Stimulated activated naive B cell treated with anti-CD40 and anti-IgM and Interleukin-4, amounts not matched to agents 10 μg/mL and 1 μg/mL and 100 μg/mL, for 72 hours (primary cell): ENCODE data around the gene SMAD6.

ENCODE experiments used
- ATAC-seq, 2 donors: fragments of 150-1000 bp; cut with Tn5 transposase; replicated peaks; 2 replicates each; pipeline ENCODE4 v1.10.0; 2021; ENCODE audit warnings: moderate library complexity in 1 of 2
- DNase-seq: peaks from one replicate; pipeline ENCODE4 v3.0.0; 2021
- H3K27ac Mint-ChIP-seq: one replicate; pipeline ENCODE4 v1.8.0; 2022; ENCODE audit warnings: mild to moderate bottlenecking, mixed read lengths
- H3K27me3 Mint-ChIP-seq, 2 donors: one replicate each; pipeline ENCODE4 v1.8.0; 2022; ENCODE audit warnings: mixed read lengths in 2 of 2
- H3K36me3 Mint-ChIP-seq, 2 donors: one replicate each; pipeline ENCODE4 v1.8.0; 2022; ENCODE audit warnings: mixed read lengths in 2 of 2, mild to moderate bottlenecking in 1 of 2
- H3K4me1 Mint-ChIP-seq, 2 donors: one replicate each; pipeline ENCODE4 v1.8.0; 2022; ENCODE audit warnings: mixed read lengths in 2 of 2, mild to moderate bottlenecking in 1 of 2
- H3K4me3 Mint-ChIP-seq, 2 donors: one replicate each; pipeline ENCODE4 v1.8.0; 2022; ENCODE audit warnings: mild to moderate bottlenecking in 2 of 2, mixed read lengths in 2 of 2, moderate library complexity in 1 of 2
- H3K9me3 Mint-ChIP-seq, 2 donors: one replicate each; pipeline ENCODE4 v1.8.0; 2022; ENCODE audit warnings: mixed read lengths in 2 of 2, mild to moderate bottlenecking in 1 of 2

SMAD6 gene

GRCh38 chr15:66725464-66725785, 23.4 kb downstream of the SMAD6 start:
- peaks cover 0 to 2% of the 10 kb centered on the region in 2 donors for H3K4me1 Mint-ChIP-seq
- peaks cover 25% of the 10 kb centered on the region in 2 donors for H3K27me3 Mint-ChIP-seq
- no peaks in the 10 kb centered on the region for H3K9me3 Mint-ChIP-seq
- ATAC-seq (no peak), DNase-seq (no peak)
- H3K27ac Mint-ChIP-seq, result no peak overlapping the region
- H3K36me3 Mint-ChIP-seq, result no peaks in the 10 kb centered on the region
- H3K4me3 Mint-ChIP-seq, result no peak overlapping the region

DNA sequence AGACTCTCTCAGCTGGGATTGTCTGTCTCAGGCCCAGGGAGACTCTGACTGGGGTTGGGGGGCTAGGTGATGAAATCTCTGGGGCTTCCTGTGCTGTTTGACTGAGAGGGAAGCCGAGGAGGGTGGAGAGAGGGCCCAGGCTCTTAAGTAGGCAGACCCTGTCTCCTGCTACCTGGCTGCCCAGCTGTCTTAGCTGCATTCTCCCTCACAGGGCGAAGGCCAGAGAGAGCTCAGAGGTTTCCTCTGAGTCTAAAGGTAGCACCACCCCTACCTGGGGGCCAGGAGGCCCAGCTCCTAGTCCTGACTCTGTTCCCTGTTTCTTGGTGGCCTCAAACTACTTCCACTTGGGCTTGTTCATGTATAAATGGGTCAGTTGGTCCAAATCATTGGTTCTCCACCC, 24.4 kb downstream of the SMAD6 start:
- no peak overlapping the region for H3K27ac Mint-ChIP-seq
- H3K9me3 Mint-ChIP-seq, result no peaks in the 10 kb centered on the region
- H3K36me3 Mint-ChIP-seq, result no peaks in the 10 kb centered on the region
- DNase-seq, result no peak
- no peak overlapping the region for H3K4me3 Mint-ChIP-seq
- ATAC-seq, result no peak
- peaks cover 15 to 24% of the 10 kb centered on the region in 2 donors for H3K27me3 Mint-ChIP-seq
- H3K4me1 Mint-ChIP-seq, result no peaks in the 10 kb centered on the region

DNA sequence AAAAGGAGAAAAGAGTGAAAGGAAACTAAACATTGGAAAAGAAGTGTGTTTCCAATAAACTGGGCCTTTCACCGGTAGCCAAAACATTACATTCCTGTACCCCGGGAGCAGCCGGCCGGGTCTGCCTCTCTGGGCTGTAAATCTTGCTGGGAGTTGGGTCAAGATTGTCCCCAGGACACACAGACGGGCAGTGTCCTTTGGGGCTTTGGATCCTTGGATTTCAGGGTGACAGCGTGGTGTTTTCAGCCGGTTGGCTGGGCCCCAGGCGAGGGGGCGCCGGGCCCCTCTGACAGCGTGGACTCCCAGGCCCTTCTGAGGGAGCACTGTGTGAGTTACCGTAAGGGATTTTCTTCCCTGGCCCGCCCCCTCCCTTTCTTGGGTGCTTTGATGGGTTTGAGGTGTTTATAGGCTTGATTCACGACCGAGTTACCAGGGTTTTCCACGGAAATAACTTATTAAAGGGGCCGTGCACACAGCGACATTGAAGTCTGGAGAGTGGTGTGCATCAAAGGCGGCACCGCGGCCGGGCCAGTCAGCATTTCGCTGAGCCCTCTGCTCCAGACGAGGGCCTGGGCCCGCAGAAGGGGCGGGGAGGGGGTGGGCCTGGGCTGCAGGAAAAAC, 27.4 kb downstream of the SMAD6 start:
- Mint-ChIP-seq H3K36me3 (no peaks in the 10 kb centered on the region), H3K27ac (no peak overlapping the region), H3K9me3 (no peaks in the 10 kb centered on the region), H3K4me3 (no peak overlapping the region), H3K4me1 (no peaks in the 10 kb centered on the region), H3K27me3 (peaks cover 0 to 5% of the 10 kb centered on the region in 2 donors)
- no peak for ATAC-seq
- no peak for DNase-seq

GRCh38 chr15:66730168-66731021, 28.4 kb downstream of the SMAD6 start:
- no peak for DNase-seq
- no peaks in the 10 kb centered on the region for H3K9me3 Mint-ChIP-seq
- no peak overlapping the region for H3K4me3 Mint-ChIP-seq
- H3K27me3 Mint-ChIP-seq, result peaks cover 0 to 11% of the 10 kb centered on the region in 2 donors
- no peak overlapping the region for H3K27ac Mint-ChIP-seq
- H3K4me1 Mint-ChIP-seq, result no peaks in the 10 kb centered on the region
- H3K36me3 Mint-ChIP-seq, result no peaks in the 10 kb centered on the region
- ATAC-seq, result peak in 1 of 2 donors; percentile 33

GRCh38 chr15:66733976-66734375, 31.9 kb downstream of the SMAD6 start:
- Mint-ChIP-seq H3K9me3 (no peaks in the 10 kb centered on the region), H3K36me3 (no peaks in the 10 kb centered on the region), H3K4me3 (no peak overlapping the region), H3K4me1 (no peaks in the 10 kb centered on the region), H3K27ac (no peak overlapping the region), H3K27me3 (peaks cover 0 to 13% of the 10 kb centered on the region in 2 donors)
- DNase-seq (no peak), ATAC-seq (no peak)

GRCh38 chr15:66734961-66735908, 33.2 kb downstream of the SMAD6 start:
- peaks cover 0 to 13% of the 10 kb centered on the region in 2 donors for H3K27me3 Mint-ChIP-seq
- no peak for ATAC-seq
- no peak overlapping the region for H3K27ac Mint-ChIP-seq
- no peaks in the 10 kb centered on the region for H3K9me3 Mint-ChIP-seq
- DNase-seq, result no peak
- H3K4me3 Mint-ChIP-seq, result no peak overlapping the region
- H3K4me1 Mint-ChIP-seq, result no peaks in the 10 kb centered on the region
- no peaks in the 10 kb centered on the region for H3K36me3 Mint-ChIP-seq

GRCh38 chr15:66735909-66736305, 33.9 kb downstream of the SMAD6 start:
- no peaks in the 10 kb centered on the region for H3K4me1 Mint-ChIP-seq
- DNase-seq (no peak), ATAC-seq (no peak)
- no peak overlapping the region for H3K4me3 Mint-ChIP-seq
- H3K9me3 Mint-ChIP-seq, result no peaks in the 10 kb centered on the region
- H3K27me3 Mint-ChIP-seq, result peaks cover 0 to 13% of the 10 kb centered on the region in 2 donors
- H3K27ac Mint-ChIP-seq, result no peak overlapping the region
- H3K36me3 Mint-ChIP-seq, result no peaks in the 10 kb centered on the region

DNA sequence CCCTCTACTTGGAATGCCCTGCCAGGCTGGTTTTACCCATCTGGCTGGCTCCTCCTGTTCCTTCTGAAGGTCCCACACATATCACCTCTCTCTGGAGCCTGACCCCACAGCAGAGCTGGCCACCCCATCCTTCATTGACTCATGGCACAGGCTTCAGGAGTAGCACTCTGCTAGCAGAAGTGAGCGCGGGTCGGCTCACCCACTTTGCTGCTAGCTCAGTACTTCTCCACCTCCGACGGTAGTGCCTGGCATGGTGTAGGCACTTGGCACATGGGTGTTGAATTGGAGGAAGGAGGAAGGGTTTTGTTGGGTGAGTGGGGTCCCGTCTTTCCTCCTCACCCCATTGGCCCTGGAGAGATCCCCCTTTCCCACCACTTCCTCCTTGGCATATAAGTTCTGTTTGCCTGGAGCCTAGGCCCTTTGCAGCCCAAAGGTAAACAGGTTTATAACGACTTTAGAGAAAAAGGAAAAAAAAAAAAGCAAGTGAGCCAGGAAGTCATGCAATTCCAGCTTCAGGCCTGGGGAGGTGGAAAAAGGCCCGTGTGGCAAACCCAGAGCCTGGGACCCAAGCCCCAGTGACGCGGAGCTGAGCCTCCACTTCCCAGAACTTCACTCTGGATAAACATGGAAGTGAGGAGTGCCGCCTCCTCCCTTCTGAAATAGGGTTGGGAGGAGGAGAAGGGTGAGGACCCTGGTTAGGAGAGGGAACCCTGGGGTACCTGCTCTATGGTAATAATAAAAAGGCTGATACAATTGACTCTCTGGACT, 35.4 kb downstream of the SMAD6 start:
- ATAC-seq, result no peak
- H3K9me3 Mint-ChIP-seq, result no peaks in the 10 kb centered on the region
- H3K4me3 Mint-ChIP-seq, result no peak overlapping the region
- no peak for DNase-seq
- peaks cover 5 to 13% of the 10 kb centered on the region in 2 donors for H3K27me3 Mint-ChIP-seq
- no peaks in the 10 kb centered on the region for H3K36me3 Mint-ChIP-seq
- H3K27ac Mint-ChIP-seq, result no peak overlapping the region
- H3K4me1 Mint-ChIP-seq, result no peaks in the 10 kb centered on the region

GRCh38 chr15:66738116-66738515, 36.1 kb downstream of the SMAD6 start:
- Mint-ChIP-seq H3K4me1 (no peaks in the 10 kb centered on the region), H3K27ac (no peak overlapping the region), H3K4me3 (no peak overlapping the region), H3K27me3 (peaks cover 5 to 13% of the 10 kb centered on the region in 2 donors), H3K9me3 (no peaks in the 10 kb centered on the region), H3K36me3 (no peaks in the 10 kb centered on the region)
- ATAC-seq, result no peak
- DNase-seq, result no peak

DNA sequence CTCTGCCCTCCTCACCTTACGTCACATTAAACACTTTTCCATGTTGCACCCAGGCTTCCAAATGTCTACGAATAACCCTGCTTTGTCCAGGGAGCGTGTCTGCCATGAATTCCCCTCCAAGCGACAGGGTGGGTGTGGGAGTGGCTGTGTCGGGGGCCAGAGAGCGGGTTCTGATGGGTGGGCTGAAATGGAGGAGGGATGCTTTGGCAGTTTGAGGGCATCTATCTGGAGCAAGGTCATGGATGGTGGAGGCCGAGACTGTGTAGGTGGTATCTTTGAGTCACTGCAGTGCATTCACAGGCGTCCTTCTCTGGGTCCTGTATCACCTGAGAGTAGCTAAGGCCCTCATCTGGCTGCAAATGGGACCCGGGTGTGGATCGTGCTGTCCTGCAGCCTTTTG, 36.6 kb downstream of the SMAD6 start:
- no peak for ATAC-seq
- no peaks in the 10 kb centered on the region for H3K4me1 Mint-ChIP-seq

DNA sequence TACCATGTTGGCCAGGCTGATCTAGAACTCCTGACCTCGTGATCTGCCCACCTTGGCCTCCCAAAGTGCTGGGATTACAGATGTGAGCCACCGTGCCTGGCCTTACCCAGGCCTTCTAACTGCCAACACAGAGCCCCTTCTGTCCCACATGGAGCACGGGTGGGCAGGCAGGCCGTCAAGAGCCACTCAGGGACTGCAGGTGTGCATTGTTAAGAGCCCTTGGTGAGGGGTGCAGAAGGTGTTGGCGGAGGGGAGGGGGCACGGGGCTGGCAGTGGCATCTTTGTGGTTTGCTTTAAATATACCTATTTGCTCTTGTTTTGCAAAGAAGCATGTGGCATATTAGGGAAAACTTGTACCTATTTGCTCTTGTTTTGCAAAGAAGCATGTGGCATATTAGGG, 37.3 kb downstream of the SMAD6 start:
- Mint-ChIP-seq H3K27me3 (peaks cover 5 to 13% of the 10 kb centered on the region in 2 donors), H3K4me1 (no peaks in the 10 kb centered on the region), H3K4me3 (no peak overlapping the region), H3K27ac (no peak overlapping the region), H3K9me3 (no peaks in the 10 kb centered on the region), H3K36me3 (no peaks in the 10 kb centered on the region)
- no peak for ATAC-seq
- DNase-seq, result no peak

More for the DNA sequence above, 36.6 kb downstream of the SMAD6 start:
- H3K27me3 Mint-ChIP-seq, result peaks cover 5 to 13% of the 10 kb centered on the region in 2 donors
- no peak overlapping the region for H3K4me3 Mint-ChIP-seq
- DNase-seq, result no peak
- no peaks in the 10 kb centered on the region for H3K36me3 Mint-ChIP-seq
- H3K9me3 Mint-ChIP-seq, result no peaks in the 10 kb centered on the region
- H3K27ac Mint-ChIP-seq, result no peak overlapping the region

- ATAC-seq, result no peak
- Mint-ChIP-seq H3K36me3 (no peaks in the 10 kb centered on the region), H3K4me1 (no peaks in the 10 kb centered on the region), H3K4me3 (no peak overlapping the region), H3K9me3 (no peaks in the 10 kb centered on the region), H3K27me3 (peaks cover 5 to 11% of the 10 kb centered on the region in 2 donors), H3K27ac (no peak overlapping the region)
- DNase-seq, result no peak
Measured at GRCh38 chr15:66740802-66741201, 38.8 kb downstream of the SMAD6 start.

DNA sequence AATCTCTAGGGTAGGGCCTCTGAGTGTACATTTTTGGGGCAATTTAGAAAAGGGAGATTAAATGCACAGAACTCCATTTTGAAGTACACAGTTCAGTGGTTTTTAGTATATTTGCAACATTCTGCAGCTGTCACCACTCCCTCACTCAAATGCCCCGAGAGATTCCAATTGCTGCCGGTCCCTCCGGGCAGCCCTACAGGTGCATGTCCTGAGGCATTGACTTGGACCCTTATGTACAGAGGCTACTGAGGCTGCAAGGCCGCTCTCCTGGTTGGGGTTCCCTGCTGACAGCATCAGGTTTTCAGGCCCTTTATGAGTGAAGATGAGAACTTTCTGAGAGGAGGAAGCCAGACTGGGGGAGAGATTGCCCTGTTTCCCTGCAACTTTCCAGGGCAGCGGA, 39.6 kb downstream of the SMAD6 start:
- Mint-ChIP-seq H3K27ac (no peak overlapping the region), H3K27me3 (peaks cover 5 to 11% of the 10 kb centered on the region in 2 donors), H3K9me3 (no peaks in the 10 kb centered on the region), H3K4me3 (no peak overlapping the region), H3K36me3 (no peaks in the 10 kb centered on the region), H3K4me1 (no peaks in the 10 kb centered on the region)
- DNase-seq (no peak), ATAC-seq (no peak)

DNA sequence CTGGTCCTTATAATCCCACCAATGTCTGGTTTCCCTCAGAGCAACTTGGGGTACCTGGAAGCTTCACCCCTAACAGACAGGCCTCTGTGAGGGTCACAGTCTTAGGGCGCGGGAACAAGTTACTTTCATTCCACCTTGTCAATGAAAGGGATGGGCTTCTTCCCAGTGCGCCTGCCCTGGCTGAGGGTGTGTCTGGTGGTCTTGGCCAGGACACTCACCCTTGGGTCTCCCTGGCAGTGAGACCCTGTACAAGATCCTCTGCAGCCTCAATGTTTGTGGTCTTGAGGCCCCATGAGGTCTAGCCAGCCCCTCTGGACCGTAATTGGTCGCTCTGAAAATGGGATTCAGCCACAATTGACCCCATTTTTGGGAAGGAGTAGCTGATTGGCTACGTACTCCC, 40.2 kb downstream of the SMAD6 start:
- Mint-ChIP-seq H3K4me3 (no peak overlapping the region), H3K27me3 (peaks cover 5 to 10% of the 10 kb centered on the region in 2 donors), H3K36me3 (no peaks in the 10 kb centered on the region), H3K4me1 (no peaks in the 10 kb centered on the region), H3K9me3 (no peaks in the 10 kb centered on the region), H3K27ac (no peak overlapping the region)
- DNase-seq (no peak), ATAC-seq (no peak)
